ENCODE results near the gene KCND2. TPM values are rescaled to one million over a fixed set of nuclear protein-coding genes. Genes with fewer than 3 reads are reported as not detected.
"Not testable (repeated sequence)": the region's sequence is repeated elsewhere in the genome, so short reads cannot be mapped to it uniquely, and the experiment has no call there.

Gene KCND2
- polyA plus RNA-seq, result not detected

DNA sequence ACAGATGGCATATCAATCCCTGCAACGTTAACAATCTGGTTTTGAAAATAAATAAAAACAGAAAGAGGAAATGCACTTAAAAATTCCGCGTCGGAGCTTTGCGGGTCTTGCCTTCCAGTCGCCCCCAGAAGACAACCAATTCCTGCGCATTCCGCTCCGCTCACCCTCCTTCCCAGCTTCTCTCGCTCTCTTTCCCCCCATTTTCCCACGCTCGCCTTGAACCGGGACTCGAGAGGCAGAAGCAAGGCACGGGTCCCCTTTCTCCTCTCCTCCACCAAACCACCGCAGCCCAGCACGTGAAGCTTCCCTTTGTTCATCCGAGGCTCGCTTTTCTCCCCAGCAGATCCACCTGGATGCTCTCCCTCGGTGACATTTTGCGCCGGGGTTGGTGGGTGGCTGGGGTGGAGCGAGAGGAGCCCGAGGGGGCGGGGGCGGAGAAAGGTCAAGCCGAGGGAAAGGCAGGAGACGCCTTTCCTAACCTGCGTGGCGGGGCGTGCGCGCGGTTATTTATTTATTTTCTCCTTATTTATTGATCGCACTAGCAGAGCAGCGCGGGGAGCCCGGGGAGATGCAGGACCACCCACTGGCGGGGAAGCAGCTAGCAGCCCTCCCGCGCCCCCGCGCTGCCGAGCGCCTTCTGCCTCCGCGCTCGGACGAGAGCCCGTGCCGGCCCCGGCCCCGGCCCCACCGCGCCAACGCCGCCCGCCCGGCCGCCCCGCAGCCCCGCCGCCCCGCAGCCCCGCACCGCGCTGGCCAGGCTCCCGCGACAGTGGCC lies at the start of gene KCND2:
KCND2 (plus strand) TSS at position 475 of the 775 bp plus-strand sequence.
- H3K27ac Mint-ChIP-seq, result peak within 1 kb of the TSS in 1 of 3 donors; percentile 36

DNA sequence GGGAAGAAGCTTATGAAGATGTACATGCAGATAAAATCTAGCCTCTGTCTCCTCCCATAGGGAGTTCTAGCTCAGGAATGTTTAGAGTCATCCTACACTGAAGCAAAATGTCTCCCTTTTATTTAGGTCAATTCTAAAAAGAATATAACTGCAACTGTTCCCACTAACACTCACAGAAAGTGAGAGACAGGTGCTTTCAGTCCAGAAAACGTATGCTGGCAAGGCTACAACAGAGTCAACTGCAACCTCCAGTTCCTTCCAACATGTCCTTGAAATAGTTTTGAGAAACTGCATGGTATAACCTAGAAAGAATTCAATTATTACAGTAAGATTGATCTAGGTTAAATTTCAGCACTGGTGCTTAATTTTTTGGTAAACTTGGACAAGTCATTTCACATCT lies 46.8 kb upstream of the KCND2 start:
- Mint-ChIP-seq H3K4me3 (no peak overlapping the region), H3K27ac (no peak overlapping the region), H3K27me3 (no peaks in the 10 kb centered on the region), H3K36me3 (no peaks in the 10 kb centered on the region), H3K9me3 (peaks cover 0 to 4% (median 3%) of the 10 kb centered on the region in 3 donors), H3K4me1 (no peaks in the 10 kb centered on the region)

More for the DNA sequence above, at the start of gene KCND2:
- peaks cover 0 to 3% (median 2%) of the 10 kb centered on the region in 3 donors for H3K9me3 Mint-ChIP-seq
- peaks cover 17% of the 10 kb centered on the region for H3K27me3 Mint-ChIP-seq
- H3K4me3 Mint-ChIP-seq, result peak within 1 kb of the TSS in 3 of 4 donors; percentile 50 to 79 (median 51)
- H3K4me1 Mint-ChIP-seq, result peaks cover 0 to 7% (median 3%) of the 10 kb centered on the region in 3 donors
- peaks cover 1% of the 10 kb centered on the region for H3K36me3 Mint-ChIP-seq

DNA sequence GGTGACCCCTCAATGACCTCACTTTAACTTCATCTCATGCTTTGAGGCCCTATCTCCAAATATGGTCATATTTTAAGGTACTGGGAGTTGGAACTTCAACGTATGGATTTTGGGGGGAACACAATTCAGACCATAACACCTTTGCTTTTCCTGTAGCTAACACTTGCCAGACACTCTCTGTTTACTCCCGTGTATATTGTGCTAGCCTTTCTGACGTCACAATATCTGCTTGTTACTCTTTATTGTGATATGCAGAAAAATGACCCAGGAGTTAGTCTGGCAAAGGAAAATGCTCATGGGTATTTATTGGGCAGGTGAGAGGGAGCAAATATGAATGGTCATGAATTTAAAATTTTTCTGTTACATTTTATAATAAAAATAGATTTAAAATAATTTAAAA lies 45.7 kb upstream of the KCND2 start:
- peaks cover 0 to 3% (median under 1%) of the 10 kb centered on the region in 3 donors for H3K9me3 Mint-ChIP-seq
- no peak overlapping the region for H3K27ac Mint-ChIP-seq
- no peak overlapping the region for H3K4me3 Mint-ChIP-seq

DNA sequence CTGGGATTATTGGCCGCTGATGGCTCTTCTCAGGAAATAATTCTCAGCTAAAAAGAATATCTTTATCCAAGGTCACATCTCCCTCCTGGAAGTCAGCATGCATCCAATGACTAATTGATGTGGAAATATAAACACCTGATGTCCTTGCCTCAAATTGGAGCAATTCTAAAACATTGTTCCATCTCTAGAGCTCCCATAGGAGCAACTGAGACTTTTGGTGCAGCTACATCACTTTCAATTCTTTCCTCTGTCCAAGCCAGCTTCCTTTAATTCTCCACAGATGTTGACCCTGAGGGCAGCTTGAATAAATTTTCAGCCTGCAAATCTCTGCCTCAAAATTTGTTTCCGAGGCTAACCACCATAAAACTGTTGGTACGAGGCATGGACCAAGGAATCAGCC lies 43.9 kb upstream of the KCND2 start:
- H3K27me3 Mint-ChIP-seq, result no peaks in the 10 kb centered on the region
- H3K27ac Mint-ChIP-seq, result no peak overlapping the region
- H3K4me1 Mint-ChIP-seq, result no peaks in the 10 kb centered on the region
- peaks cover 0 to 3% (median 0%) of the 10 kb centered on the region in 3 donors for H3K9me3 Mint-ChIP-seq
- no peak overlapping the region for H3K4me3 Mint-ChIP-seq
- no peaks in the 10 kb centered on the region for H3K36me3 Mint-ChIP-seq

More for the DNA sequence above, 45.7 kb upstream of the KCND2 start:
- Mint-ChIP-seq H3K4me1 (no peaks in the 10 kb centered on the region), H3K27me3 (no peaks in the 10 kb centered on the region), H3K36me3 (no peaks in the 10 kb centered on the region)

DNA sequence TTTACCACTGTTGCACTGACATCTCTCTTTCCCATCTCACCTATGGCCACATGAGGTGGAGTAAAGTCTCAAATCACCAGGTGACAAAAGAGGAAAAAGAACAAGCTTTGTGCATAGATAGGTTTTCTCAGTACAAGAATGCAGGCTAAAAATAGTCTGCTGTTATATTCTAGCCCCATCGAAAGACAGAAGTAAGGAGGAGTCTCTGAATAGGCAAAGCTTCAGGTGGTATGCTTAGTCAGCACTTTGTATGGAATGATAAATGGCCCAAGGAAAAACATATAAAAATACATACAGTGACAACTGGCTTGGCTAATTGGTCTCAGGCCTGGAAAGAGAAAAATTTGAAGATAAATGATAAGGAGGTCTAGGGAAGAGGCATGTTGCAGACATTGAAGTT lies 39.6 kb upstream of the KCND2 start:
- H3K9me3 Mint-ChIP-seq, result peaks cover 0 to 3% (median 2%) of the 10 kb centered on the region in 3 donors
- H3K36me3 Mint-ChIP-seq, result no peaks in the 10 kb centered on the region
- no peak overlapping the region for H3K4me3 Mint-ChIP-seq
- no peak overlapping the region for H3K27ac Mint-ChIP-seq
- H3K27me3 Mint-ChIP-seq, result no peaks in the 10 kb centered on the region
- no peaks in the 10 kb centered on the region for H3K4me1 Mint-ChIP-seq

DNA sequence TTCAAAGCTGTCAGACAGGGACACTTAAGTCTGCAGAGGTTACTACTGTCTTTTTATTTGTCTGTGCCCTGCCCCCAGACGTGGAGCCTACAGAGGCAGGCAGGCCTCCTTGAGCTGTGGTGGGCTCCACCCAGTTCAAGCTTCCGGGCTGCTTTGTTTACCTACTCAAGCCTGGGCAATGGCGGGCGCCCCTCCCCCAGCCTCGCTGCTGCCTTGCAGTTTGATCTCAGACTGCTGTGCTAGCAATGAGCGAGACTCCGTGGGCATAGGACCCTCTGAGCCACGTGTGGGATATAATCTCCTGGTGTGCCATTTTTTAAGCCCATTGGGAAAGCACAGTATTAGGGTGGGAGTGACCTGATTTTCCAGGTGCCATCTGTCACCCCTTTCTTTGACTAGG lies 32.6 kb upstream of the KCND2 start:
- H3K27ac Mint-ChIP-seq, H3K4me1 Mint-ChIP-seq, H3K27me3 Mint-ChIP-seq, H3K36me3 Mint-ChIP-seq, H3K9me3 Mint-ChIP-seq, H3K4me3 Mint-ChIP-seq: not testable (repeated sequence)

DNA sequence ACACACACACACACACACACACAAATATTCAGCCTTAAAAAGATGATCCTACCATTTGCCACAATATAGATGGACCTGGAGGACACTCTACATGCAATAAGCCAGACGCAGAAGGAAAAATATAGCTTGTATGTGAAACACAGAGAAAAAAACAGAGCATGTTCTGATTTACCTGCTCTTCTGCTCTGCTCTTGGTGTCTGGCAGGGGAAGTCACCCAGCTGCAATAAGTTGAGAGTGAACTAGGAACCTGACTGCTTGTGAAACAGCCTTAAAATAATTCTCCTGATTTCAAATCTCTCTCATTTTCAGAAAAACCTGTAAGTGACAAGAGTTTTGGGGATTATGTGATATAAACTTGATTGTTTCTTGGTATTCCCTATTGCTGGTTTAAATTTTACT lies 31.0 kb upstream of the KCND2 start:
- no peaks in the 10 kb centered on the region for H3K36me3 Mint-ChIP-seq
- H3K9me3 Mint-ChIP-seq, result peaks cover 2 to 6% (median 5%) of the 10 kb centered on the region in 3 donors
- peaks cover 0 to 2% (median 0%) of the 10 kb centered on the region in 3 donors for H3K4me1 Mint-ChIP-seq
- H3K4me3 Mint-ChIP-seq, result no peak overlapping the region
- H3K27me3 Mint-ChIP-seq, result no peaks in the 10 kb centered on the region
- H3K27ac Mint-ChIP-seq, result no peak overlapping the region

DNA sequence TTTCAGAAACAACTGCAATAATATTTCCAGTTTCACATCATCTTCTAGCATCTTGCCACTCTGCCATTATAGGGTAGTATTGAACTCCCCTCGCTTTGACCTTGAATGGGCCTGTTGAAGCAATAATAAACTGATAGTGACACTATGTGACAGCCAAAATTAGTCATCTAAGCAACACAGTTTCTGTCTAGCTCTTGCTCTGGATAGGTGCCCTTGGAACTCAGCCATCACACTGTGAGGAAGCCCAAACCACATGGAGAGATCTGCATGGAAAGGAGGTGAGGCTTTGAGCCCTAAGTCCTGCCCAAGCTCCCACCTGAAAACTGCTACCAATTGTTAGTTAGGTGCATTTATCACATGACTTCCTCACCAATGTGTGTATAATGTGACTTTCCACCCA lies 18.1 kb upstream of the KCND2 start:
- Mint-ChIP-seq H3K27ac (no peak overlapping the region), H3K4me1 (no peaks in the 10 kb centered on the region), H3K36me3 (no peaks in the 10 kb centered on the region), H3K9me3 (peaks cover 1 to 7% (median 2%) of the 10 kb centered on the region in 3 donors), H3K27me3 (no peaks in the 10 kb centered on the region), H3K4me3 (no peak overlapping the region)

DNA sequence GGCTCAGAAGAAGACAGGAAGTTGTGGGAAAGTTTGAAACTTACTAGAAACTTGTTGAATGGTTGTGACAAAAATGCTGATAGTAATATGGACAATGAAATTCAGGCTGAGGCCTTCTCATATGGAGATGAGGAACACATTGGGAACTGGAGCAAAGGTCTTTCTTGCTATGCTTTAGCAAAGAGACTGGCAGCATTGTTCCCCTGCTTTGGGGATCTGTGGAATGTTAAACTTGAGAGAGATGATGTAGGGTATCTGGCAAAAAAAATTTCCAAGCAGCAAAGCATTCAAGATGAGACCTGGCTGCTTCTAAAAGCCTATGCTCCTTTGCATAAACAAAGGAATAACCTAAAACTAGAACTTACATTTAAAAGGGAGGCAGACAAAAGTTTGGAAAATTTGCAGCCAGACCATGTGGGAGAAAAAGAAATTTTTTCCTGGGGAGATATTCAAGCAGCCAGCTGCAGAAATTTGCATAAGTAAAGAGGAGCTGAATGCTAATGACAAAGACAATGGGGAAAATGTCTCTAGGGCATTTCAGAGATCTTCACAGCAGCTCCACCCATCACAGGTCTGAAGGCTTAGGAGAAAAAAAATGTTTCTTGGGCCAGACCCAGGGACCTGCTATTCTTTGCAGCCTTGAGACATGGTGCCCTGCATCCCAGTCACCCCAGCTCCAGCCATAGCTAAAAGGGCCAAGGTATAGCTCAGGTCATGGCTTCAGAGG lies 16.5 kb upstream of the KCND2 start:
- peaks cover 2% of the 10 kb centered on the region for H3K27me3 Mint-ChIP-seq

DNA sequence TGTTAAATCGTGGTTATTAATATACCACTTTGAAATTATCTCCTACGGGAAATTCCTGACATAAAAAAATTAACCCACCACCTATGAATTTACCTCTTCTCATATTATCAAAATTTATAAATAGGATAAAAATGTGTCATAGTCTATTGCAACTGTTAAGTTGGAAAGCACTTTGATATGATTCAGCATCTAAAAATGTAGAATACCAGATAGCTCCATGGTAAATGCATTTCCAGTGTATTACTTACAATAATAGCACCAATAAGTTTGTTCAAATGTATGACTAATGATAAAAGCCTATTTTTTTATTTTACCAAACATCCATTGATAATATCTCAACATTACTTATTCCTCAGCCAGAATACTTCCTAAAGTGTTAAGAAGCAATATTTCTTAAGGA lies 13.6 kb upstream of the KCND2 start:
- H3K27ac Mint-ChIP-seq, result no peak overlapping the region
- H3K27me3 Mint-ChIP-seq, result peaks cover 2% of the 10 kb centered on the region
- no peaks in the 10 kb centered on the region for H3K4me1 Mint-ChIP-seq
- H3K4me3 Mint-ChIP-seq, result no peak overlapping the region
- H3K36me3 Mint-ChIP-seq, result no peaks in the 10 kb centered on the region
- H3K9me3 Mint-ChIP-seq, result peaks cover 1 to 5% (median 3%) of the 10 kb centered on the region in 3 donors

More for the DNA sequence above, 16.5 kb upstream of the KCND2 start:
- Mint-ChIP-seq H3K4me1 (no peaks in the 10 kb centered on the region), H3K36me3 (no peaks in the 10 kb centered on the region), H3K27ac (no peak overlapping the region), H3K4me3 (no peak overlapping the region), H3K9me3 (peaks cover 1 to 7% (median 7%) of the 10 kb centered on the region in 3 donors)

DNA sequence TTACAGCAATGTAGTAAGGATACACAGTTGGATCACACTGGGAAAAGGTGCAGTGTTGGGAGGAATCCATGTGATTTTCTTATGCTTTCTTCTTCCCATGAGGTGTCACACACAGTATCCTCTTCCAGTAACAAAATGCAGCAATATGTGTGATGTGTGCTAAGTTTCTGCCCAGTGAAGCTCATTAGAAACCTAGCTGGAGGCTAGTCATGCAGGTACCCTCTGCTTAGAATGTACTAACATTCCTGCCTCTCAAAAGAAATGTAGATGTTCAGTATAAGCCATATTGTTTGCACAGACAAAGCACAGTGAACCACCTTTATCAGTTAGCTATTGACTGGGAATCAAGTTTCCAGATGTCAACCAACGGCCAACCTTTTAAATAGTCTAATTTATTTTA lies 12.9 kb upstream of the KCND2 start:
- Mint-ChIP-seq H3K27me3 (peaks cover 2% of the 10 kb centered on the region), H3K9me3 (peaks cover 1 to 5% (median 3%) of the 10 kb centered on the region in 3 donors), H3K4me3 (no peak overlapping the region), H3K27ac (no peak overlapping the region), H3K36me3 (no peaks in the 10 kb centered on the region), H3K4me1 (no peaks in the 10 kb centered on the region)

DNA sequence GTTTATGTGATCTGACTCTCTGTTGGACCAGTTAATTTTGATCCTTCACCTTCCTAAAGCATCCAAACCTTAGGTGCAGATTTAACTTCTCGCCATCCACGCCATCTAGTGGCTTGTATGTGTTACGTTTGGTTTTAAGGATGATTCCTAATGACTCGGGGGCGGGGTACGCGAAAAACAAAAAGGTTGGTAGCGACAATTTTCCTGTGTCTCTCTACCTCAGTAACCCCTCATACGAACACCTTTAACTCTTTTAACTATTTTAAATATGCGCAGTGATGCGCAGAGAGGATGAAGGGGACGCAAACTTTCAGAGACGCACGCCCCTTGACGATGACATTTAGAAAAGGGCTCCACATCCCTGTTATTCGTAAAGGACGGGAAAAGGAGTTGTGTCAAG lies 714 bp upstream of the KCND2 start:
- Mint-ChIP-seq H3K27me3 (peaks cover 17% of the 10 kb centered on the region), H3K9me3 (peaks cover 0 to 3% (median 2%) of the 10 kb centered on the region in 3 donors), H3K27ac (no peak overlapping the region), H3K4me1 (peaks cover 0 to 7% (median 3%) of the 10 kb centered on the region in 3 donors), H3K36me3 (peaks cover 1% of the 10 kb centered on the region), H3K4me3 (no peak overlapping the region)

DNA sequence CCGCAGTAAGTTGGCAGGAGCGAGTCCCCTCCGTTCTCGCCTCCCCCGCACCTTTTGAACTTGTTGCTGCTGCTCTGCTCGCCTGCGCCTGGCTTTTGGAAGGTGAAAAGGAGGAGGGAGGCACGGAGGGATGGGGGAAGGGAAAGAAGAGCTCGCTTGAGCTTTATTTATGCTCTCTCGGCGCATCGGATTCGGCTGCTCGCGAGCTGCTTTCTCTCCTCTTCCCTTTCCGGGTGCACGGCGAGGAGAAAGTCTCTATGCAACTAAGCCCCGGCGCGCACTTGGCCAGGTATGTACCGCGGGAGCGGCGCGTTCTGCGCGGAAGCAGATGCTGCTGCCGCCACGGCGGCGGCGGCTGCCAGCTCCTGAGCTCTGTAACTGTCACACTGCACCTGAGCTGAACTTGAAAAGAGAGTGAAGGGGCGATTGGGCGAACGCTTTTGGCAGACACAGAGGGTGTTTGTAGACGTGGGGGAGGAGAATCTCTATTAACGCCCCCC lies 551 bp downstream of the KCND2 start:
- H3K4me1 Mint-ChIP-seq, result peaks cover 0 to 7% (median 3%) of the 10 kb centered on the region in 3 donors
- H3K27me3 Mint-ChIP-seq, result peaks cover 17% of the 10 kb centered on the region
- H3K27ac Mint-ChIP-seq, result no peak overlapping the region
- peak overlapping the region in 2 of 4 donors; percentile 50 to 79 for H3K4me3 Mint-ChIP-seq
- H3K36me3 Mint-ChIP-seq, result peaks cover 1% of the 10 kb centered on the region
- H3K9me3 Mint-ChIP-seq, result peaks cover 0 to 3% (median 2%) of the 10 kb centered on the region in 3 donors

DNA sequence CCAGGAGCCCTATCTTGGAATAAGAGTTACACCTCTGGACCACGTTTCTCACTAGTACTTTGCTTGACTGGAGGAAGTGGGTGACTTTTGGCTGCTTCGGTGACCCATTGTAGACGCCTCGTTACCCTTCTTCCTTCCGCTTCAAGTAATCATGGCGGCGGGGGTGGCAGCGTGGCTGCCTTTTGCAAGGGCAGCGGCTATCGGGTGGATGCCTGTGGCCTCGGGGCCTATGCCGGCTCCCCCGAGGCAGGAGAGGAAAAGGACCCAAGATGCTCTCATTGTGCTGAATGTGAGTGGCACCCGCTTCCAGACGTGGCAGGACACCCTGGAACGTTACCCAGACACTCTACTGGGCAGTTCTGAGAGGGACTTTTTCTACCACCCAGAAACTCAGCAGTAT lies 1.5 kb downstream of the KCND2 start:
- no peak overlapping the region for H3K27ac Mint-ChIP-seq
- H3K4me1 Mint-ChIP-seq, result peaks cover 0 to 7% (median 3%) of the 10 kb centered on the region in 3 donors
- H3K4me3 Mint-ChIP-seq, result no peak overlapping the region
- peaks cover 0 to 4% (median 3%) of the 10 kb centered on the region in 3 donors for H3K9me3 Mint-ChIP-seq
- peaks cover 17% of the 10 kb centered on the region for H3K27me3 Mint-ChIP-seq
- H3K36me3 Mint-ChIP-seq, result peaks cover 1% of the 10 kb centered on the region

DNA sequence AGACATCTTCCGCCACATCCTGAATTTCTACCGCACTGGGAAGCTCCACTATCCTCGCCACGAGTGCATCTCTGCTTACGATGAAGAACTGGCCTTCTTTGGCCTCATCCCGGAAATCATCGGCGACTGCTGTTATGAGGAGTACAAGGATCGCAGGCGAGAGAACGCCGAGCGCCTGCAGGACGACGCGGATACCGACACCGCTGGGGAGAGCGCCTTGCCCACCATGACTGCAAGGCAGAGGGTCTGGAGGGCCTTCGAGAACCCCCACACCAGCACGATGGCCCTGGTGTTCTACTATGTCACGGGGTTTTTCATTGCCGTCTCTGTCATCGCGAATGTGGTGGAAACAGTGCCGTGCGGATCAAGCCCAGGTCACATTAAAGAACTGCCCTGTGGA lies 1.9 kb downstream of the KCND2 start:
- Mint-ChIP-seq H3K27ac (no peak overlapping the region), H3K4me3 (no peak overlapping the region), H3K27me3 (peaks cover 17% of the 10 kb centered on the region), H3K4me1 (peaks cover 0 to 7% (median 3%) of the 10 kb centered on the region in 3 donors), H3K36me3 (peaks cover 1% of the 10 kb centered on the region), H3K9me3 (peaks cover 0 to 4% (median 3%) of the 10 kb centered on the region in 3 donors)

Data from IgD-negative memory B cell (primary cell).